Keratinocyte (primary cell): ENCODE data around the gene NTN3. TPM values are rescaled to one million over a fixed set of nuclear protein-coding genes. Genes with fewer than 3 reads are reported as not detected.

Experiments used
- DNase-seq: peaks from one replicate; pipeline ENCODE4 v3.0.0-alpha.2; 2011; ENCODE audit warnings: low read depth, missing footprints, low spot score
- FAIRE-seq: peaks from 2 replicates; lab custom pipeline; 2011; peaks lifted over from hg19 to GRCh38; lab: Jason Lieb, UNC
- H2AFZ ChIP-seq: 2 replicates; pipeline ENCODE4 v1.6.0; 2012; ENCODE audit warnings: low read length, control low read depth, inconsistent platforms; ENCODE audit not compliant: control insufficient read depth
- H3K27ac ChIP-seq: 2 replicates; pipeline ENCODE4 v1.5.1; 2011; ENCODE audit warnings: low read length; ENCODE audit not compliant: control insufficient read depth, insufficient read depth
- H3K27me3 ChIP-seq: 3 replicates; pipeline ENCODE4 v1.6.0; 2011; ENCODE audit warnings: low read length; ENCODE audit not compliant: control insufficient read depth, insufficient read depth; ENCODE audit errors: extremely low read depth
- H3K36me3 ChIP-seq, 2 experiments: 2 replicates in 1 of 2; 3 replicates in 1 of 2; pipeline ENCODE4 v1.5.1; 2011; ENCODE audit warnings: low read length in 2 of 2, mild to moderate bottlenecking in 1 of 2; ENCODE audit not compliant: control insufficient read depth in 2 of 2, insufficient read depth in 2 of 2; ENCODE audit errors: extremely low read depth in 1 of 2
- H3K4me1 ChIP-seq: 3 replicates; pipeline ENCODE4 v1.5.1; 2011; ENCODE audit warnings: low read length; ENCODE audit not compliant: control insufficient read depth, insufficient read depth; ENCODE audit errors: extremely low read depth
- H3K4me2 ChIP-seq: 3 replicates; pipeline ENCODE4 v1.6.0; 2011; ENCODE audit warnings: low read depth, low read length; ENCODE audit not compliant: control insufficient read depth, insufficient read depth; ENCODE audit errors: extremely low read depth
- H3K4me3 ChIP-seq, 3 experiments: fragments of 200-600 bp in 1 of 3; sonication (generic) in 1 of 3; 2 replicates in 2 of 3; 3 replicates in 1 of 3; pipeline ENCODE4 v1.5.1; 2011 to 2016; ENCODE audit warnings: low read length in 3 of 3, mild to moderate bottlenecking in 3 of 3, control low read depth in 2 of 3, inconsistent platforms in 1 of 3, low read depth in 1 of 3, mixed read lengths in 1 of 3, mixed run types in 1 of 3, moderate library complexity in 1 of 3; ENCODE audit not compliant: control insufficient read depth in 2 of 3, insufficient read depth in 2 of 3; ENCODE audit errors: extremely low read depth in 1 of 3
- H3K79me2 ChIP-seq: 2 replicates; pipeline ENCODE4 v1.6.0; 2012; ENCODE audit warnings: low read length; ENCODE audit not compliant: control insufficient read depth, insufficient read depth
- H3K9ac ChIP-seq: 3 replicates; pipeline ENCODE4 v1.6.0; 2011; ENCODE audit warnings: low read length; ENCODE audit not compliant: control insufficient read depth, insufficient read depth; ENCODE audit errors: extremely low read depth
- H3K9me1 ChIP-seq: 3 replicates; pipeline ENCODE4 v1.6.0; 2011; ENCODE audit warnings: low read length; ENCODE audit not compliant: control insufficient read depth, insufficient read depth; ENCODE audit errors: extremely low read depth
- H3K9me3 ChIP-seq: 2 replicates; pipeline ENCODE4 v1.5.1; 2012; ENCODE audit warnings: low read depth, low read length; ENCODE audit not compliant: control insufficient read depth
- H4K20me1 ChIP-seq: 3 replicates; pipeline ENCODE4 v1.6.0; 2011; ENCODE audit warnings: low read length; ENCODE audit not compliant: control insufficient read depth, insufficient read depth; ENCODE audit errors: extremely low read depth
- CTCF ChIP-seq, 3 experiments: IDR thresholded peaks in 1 of 3; conservative IDR thresholded peaks in 1 of 3; optimal IDR thresholded peaks in 1 of 3; 2 replicates in 2 of 3; 3 replicates in 1 of 3; pipeline versions ENCODE3 to v1.5.1; 2011; ENCODE audit warnings: low read length in 3 of 3, mild to moderate bottlenecking in 3 of 3, moderate library complexity in 2 of 3, control low read depth in 1 of 3, inconsistent platforms in 1 of 3; ENCODE audit not compliant: insufficient read depth in 2 of 3; ENCODE audit errors: extremely low read depth in 1 of 3
- EZH2 ChIP-seq: IDR thresholded peaks from one replicate; pipeline ENCODE4 v1.6.1; 2012; ENCODE audit warnings: inconsistent platforms, mild to moderate bottlenecking, low read length, moderate library complexity
- dilution Hi-C: fragments of 300-500 bp; cut with MboI; formaldehyde crosslinking; loops from one replicate; pipeline ENCODE4 v1.7.0; 2020; ENCODE audit warnings: low sequenced_read_pairs; ENCODE audit not compliant: extremely low pct_ligation_motif_present
- polyA plus RNA-seq, 5 experiments: library from polyadenylated mRNA; depleted of rRNA in 3 of 5; stranded (reverse) in 3 of 5; stranded (forward) in 1 of 5; unstranded in 1 of 5; fragments of >200 nt; gene quantifications; 1 replicate in 1 of 5; 2 replicates in 3 of 5; 3 replicates in 1 of 5; pipeline versions ENCODE4 v1.2.1 to v1.2.3, GENCODE V29; 2011 to 2012; ENCODE audit warnings: missing spikeins in 2 of 5, low read depth in 1 of 5, low replicate concordance in 1 of 5
- small RNA-seq, 3 experiments: library from RNA; depleted of rRNA; stranded (forward); fragments of <200 nt; gene quantifications; one replicate each; pipeline ENCODE3, GENCODE V24; 2012; ENCODE audit warnings: low read depth in 3 of 3, low replicate concordance in 1 of 3; ENCODE audit not compliant: insufficient read length in 3 of 3

The NTN3 gene
- polyA plus RNA-seq, 1 donor (not counting 4 experiments of a cell fraction or from before 2014, with no cell fraction given): not detected

DNA sequence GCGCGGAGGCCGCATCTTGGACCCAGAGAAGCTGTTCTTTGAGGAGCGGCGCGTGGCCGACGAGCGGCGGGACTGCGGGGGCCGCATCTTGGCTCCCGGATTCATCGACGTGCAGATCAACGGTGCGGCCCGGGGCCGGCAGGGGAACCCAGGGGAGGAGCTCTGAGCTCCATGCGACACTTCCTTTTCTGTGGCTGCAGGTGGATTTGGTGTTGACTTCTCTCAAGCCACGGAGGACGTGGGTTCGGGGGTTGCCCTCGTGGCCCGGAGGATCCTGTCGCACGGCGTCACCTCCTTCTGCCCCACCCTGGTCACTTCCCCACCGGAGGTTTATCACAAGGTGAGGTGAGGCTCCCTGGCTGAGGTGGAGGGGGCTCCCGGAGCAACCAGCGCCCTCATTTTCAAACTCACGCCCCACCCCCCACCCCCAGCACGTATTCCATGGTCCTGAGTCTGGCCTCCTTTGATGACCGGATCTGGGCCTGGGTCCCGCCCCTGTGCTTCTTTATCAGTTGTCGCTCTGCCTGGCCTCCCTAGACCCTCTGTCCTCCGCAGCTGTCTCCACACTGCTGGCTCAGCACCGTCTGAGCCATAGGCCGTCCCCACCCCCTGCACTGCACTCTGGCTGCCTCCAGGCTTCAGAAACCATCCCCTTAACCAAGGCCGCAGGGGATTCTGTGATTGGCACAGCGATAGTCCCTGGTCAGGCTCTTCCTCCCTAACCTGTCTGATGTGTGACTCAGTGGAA lies 49.9 kb downstream of the NTN3 start:
- no peak overlapping the region for H2AFZ ChIP-seq
- TF ChIP-seq EZH2 (no peak), CTCF (optimal IDR thresholded peaks at IDR 0.05 in 1 of 3, IDR thresholded peaks at IDR 0.05 in 1 of 3, conservative IDR thresholded peaks at IDR 0.05 in 1 of 3; ENCODE audit: extremely low read depth in 1 of 3, insufficient read depth in 2 of 3, low read length in 3 of 3) (no peak)
- peak overlapping the region; percentile 66 for H3K27ac ChIP-seq
- DNase-seq (no peak), FAIRE-seq (no peak)
- H3K9me3 ChIP-seq: no peaks in the 10 kb centered on the region
- dilution Hi-C loops: no loop called here
- H3K9ac ChIP-seq: peak overlapping the region; percentile 83
- no peaks in the 10 kb centered on the region for H3K27me3 ChIP-seq
- H3K9me1 ChIP-seq: peaks cover 12% of the 10 kb centered on the region
- H3K79me2 ChIP-seq: peaks cover 49% of the 10 kb centered on the region
- peaks cover 16 to 32% of the 10 kb centered on the region in 2 experiments for H3K36me3 ChIP-seq
- peaks cover 35% of the 10 kb centered on the region for H4K20me1 ChIP-seq
- peak overlapping the region; percentile 52 to 77 (median 74) for H3K4me3 ChIP-seq
- H3K4me2 ChIP-seq: peak overlapping the region; percentile 94
- peaks cover 28% of the 10 kb centered on the region for H3K4me1 ChIP-seq

Small RNA genes within 50 kb of the gene (small RNA-seq; reads per million reads assigned to genes)
- gene AC093525.1: 0 reads per million in 3 experiments
- gene MIR6768: 0 reads per million in 3 experiments

Other genes starting within 250 kb of the NTN3 start
- 10.5 to 24.7 TPM (median 11.1 TPM) in 3 replicates for gene E4F1, start 247.7 kb upstream of the NTN3 start, polyA plus RNA-seq
- gene DNASE1L2, start 234.9 kb upstream of the NTN3 start, polyA plus RNA-seq: 0.31 to 1.1 TPM (median 0.41 TPM) in 3 replicates
- gene ECI1, start 219.7 kb upstream of the NTN3 start, polyA plus RNA-seq: 19.7 to 32.0 TPM (median 24.2 TPM) in 3 replicates
- 79.2 to 226 TPM (median 89.4 TPM) in 3 replicates for gene RNPS1, start 203.2 kb upstream of the NTN3 start, polyA plus RNA-seq
- 0.06 to 0.08 TPM (median 0.08 TPM) in 3 replicates for gene ABCA3, start 130.6 kb upstream of the NTN3 start, polyA plus RNA-seq
- gene CCNF, start 41.9 kb upstream of the NTN3 start, polyA plus RNA-seq: 1.3 to 8.3 TPM (median 3.5 TPM) in 3 replicates
- 2.4 to 2.8 TPM (median 2.7 TPM) in 3 replicates for gene TEDC2, start 11.2 kb upstream of the NTN3 start, polyA plus RNA-seq
- 2.4 to 3.6 TPM (median 3.0 TPM) in 3 replicates for gene TBC1D24, start 3.8 kb downstream of the NTN3 start, polyA plus RNA-seq
- 10.6 to 109 TPM (median 11.4 TPM) in 3 replicates for gene ATP6V0C, start 42.7 kb downstream of the NTN3 start, polyA plus RNA-seq
- 8.9 to 26.3 TPM (median 12.0 TPM) in 3 replicates for gene AMDHD2, start 49.1 kb downstream of the NTN3 start, polyA plus RNA-seq
- gene CEMP1, start 60.1 kb downstream of the NTN3 start, polyA plus RNA-seq: not detected in 3 replicates
- gene PDPK1, start 66.7 kb downstream of the NTN3 start, polyA plus RNA-seq: 23.4 to 27.2 TPM (median 23.6 TPM) in 3 replicates
- 29.0 to 41.1 TPM (median 36.1 TPM) in 3 replicates for gene KCTD5, start 211.2 kb downstream of the NTN3 start, polyA plus RNA-seq
- gene PRSS27, start 248.9 kb downstream of the NTN3 start, polyA plus RNA-seq: 0.20 to 0.67 TPM (median 0.22 TPM) in 3 replicates